Measurements from ENCODE around the gene BCAS3.

Gene BCAS3

GRCh38 chr17:61157246-61157886 is 479.7 kb downstream of the BCAS3 start:
- DNase-seq (ENCODE audit: low read depth) = no peak

DNA sequence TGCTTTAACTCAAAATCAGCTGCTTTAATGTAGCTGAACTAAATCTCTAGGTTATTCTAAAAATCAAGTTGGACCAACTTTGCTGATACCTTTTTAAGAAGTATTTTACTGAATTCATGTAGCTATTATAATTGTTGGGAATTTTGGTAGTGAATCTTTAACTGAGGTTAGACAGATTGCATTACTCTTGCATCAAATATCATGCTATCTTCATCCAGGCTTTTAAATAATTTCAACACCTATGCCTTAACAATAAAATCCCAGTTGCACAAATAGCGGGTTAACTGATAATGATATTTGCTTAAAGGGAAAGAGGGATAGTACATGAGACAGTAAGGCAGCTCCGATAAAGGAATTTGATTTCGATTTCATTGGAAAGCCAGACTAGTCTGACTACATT is 480.7 kb downstream of the BCAS3 start:
- no peak for DNase-seq (ENCODE audit: low read depth)

- no peak for DNase-seq (ENCODE audit: low read depth)
Measured at GRCh38 chr17:61159221-61159814, 481.7 kb downstream of the BCAS3 start.

DNA sequence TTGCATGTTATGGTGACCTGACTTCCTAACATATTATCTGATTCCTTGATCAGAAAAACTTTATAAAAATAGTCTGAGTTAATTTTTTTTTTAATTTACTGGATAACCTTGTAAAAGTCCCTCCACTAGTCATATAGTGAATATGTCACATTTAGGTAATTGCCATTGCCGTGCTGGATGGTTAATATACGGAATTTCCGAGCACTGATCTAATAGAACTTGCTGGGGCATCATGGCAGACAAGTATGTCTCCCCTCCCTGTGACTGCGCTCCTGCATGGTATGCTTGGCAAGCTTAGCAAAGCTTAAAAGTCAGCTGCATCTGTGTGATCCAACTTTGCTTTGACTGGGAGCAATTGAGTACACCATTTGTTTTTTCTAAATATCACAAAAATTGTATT is 482.6 kb downstream of the BCAS3 start:
- DNase-seq (ENCODE audit: low read depth) = no peak

DNA sequence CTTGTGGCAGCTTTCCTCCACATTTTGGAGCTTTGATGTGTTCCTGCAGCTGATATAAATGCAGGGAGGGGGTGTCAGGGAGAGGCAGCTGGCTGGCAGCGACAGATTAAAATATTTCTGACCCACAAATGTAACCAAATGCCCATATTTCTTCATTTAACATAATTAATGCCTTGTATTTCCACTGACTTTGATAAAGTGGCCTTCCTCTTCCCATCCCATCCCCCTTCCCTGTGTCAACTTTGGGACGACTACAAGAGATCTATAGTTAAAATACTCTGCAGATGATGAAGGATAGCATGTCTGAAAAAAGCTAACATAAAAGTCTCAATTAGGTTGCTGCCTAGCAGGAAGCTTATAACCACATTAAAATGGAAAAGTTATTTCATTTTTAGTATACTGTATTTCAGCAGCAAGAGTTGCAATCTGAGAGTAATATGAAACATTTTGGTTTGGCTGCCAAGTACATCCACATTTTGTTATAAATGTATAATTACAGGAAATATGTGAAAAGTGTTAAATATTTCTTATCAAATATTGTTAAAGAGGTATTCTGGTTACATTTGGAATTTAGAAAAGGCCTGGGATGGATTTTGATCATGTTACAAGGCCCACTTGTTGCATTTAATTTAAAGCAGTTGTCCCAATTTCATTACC is 483.3 kb downstream of the BCAS3 start:
- DNase-seq (ENCODE audit: low read depth) = no peak

DNA sequence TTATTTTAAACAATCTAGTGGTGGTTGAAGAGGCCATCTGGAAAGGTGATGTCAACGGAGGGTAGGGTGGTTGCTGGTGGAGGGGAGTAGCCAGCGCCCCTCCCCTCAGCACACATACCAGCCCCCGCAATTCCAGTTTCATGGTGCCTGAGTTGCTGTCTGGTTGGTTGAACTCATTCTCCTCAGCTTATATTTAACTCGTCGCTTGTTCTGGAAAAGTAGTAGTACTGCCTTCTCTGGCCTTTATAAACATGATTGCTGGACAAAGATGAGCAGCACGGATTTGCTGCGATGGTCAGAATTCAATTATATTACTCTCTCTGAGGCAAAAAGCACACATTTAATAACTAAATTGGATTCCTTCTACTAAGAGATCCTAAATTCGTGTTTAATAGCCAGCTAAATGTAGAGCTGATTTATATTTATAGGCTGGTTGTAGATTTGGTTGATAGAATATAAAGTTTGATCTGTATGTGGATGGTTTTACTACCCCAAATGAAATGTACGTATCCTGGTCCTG is 484.0 kb downstream of the BCAS3 start:
- no peak for DNase-seq (ENCODE audit: low read depth)

DNA sequence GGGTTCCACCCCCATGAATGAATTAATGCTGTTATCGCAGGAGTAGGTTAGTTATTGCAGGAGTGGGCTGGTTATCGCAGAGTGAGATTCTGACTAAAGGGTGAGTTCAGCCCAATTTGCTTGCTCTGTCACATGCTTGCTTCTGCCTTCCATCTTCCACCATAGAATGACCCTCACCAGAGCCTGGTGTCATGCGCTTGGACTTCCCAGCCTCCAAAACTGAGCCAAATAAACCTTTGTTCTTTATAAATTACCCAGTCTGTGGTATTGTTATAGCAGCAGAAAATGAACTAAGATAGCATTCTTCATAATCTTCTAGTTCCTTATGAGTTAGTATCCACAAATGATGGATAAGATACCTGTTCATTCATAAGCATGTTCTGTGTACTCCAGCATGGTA is 486.9 kb downstream of the BCAS3 start:
- no peak for DNase-seq (ENCODE audit: low read depth)

DNA sequence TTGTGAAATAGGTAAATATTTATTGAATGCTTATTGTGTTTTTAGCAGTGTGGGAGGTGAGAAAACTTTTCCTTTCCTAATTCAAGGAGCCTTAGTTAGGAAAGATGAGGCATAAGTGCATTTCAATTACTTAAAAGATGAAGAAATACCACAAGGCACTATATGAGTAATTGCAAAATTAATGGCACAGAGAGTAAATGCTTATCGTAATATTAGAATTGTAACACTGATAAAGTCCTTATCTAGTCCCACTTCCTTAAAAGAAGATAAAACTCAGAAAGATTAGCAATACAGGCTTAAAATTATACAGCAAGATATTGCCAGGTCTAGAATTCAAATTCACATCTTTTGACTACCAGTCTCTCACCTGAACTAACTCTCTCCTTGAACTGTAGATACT is 489.4 kb downstream of the BCAS3 start:
- no peak for DNase-seq (ENCODE audit: low read depth)

DNA sequence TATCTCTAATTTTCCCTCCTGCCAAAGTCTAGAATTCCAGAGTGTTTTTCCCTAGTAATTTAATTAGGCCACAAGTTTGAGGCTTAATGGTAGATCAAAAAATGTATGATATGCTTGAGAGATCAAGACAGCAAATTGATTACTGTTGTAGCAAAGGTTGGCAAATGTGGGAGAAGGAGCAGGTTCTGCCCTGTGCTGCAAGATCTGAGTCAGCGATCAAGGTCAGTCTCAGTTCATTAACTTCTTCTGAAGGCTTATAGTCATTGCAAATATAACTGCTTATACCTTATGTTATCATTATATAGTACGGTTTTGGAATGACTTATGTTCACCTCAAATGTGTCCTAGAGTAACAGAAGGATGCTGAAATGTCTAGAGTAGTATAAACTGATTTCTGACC is 490.9 kb downstream of the BCAS3 start:
- DNase-seq (ENCODE audit: low read depth) = no peak

DNA sequence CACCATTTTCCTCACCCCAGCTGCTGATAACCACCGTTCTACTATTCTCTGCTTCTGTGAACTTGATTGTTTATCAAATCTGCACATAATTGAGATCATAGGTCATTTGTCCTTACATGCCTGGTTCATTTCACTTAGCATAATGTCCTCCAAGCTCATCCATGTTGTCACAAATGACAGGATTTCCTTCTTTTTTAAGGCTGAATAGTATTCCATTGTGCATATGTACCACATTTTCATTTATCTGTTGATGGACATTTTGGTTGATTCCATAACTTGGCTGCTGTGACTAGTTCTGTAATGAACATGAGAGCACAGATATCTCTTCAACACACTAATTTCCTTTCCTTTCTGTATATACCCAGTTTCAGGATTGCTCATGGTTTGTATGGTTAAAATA is 496.7 kb downstream of the BCAS3 start:
- DNase-seq (ENCODE audit: low read depth) = no peak

DNA sequence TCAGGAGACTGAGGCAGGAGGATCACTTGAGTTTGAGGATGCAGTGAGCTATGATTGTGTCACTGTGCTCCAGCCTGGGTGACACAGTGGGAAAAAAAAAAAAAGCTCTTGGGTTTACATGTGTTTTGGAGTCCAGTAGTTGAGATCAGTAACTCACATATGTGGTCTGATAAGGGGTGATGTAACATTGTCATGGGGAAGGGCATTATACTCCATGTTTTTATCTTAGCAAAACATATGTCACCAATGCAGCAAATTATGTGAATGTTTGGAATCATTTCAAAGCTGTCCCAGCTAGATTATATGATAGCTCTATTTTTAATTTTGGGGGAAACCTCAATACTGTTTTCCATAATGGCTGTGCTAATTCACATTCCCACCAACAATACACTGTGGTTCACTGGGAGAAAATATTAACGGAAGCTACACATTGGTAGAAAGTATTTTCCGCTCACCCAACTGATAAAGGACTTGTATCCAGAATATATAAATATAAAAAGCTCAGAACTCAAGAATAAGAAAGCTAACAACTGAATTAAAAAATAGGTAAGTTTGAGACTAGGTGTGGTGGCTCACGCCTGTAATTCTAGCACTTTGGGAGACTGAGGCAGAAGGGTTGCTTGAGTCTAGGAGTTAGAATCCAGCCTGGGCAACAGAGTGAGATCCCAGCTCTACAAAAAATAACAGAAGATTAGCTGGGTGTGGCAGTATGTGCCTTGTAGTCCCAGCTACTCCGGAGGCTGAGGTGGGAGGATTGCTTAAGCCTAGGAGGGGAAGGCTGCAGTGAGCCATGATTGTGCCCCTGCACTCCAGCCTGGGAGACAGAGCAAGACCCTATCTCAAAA is 497.9 kb downstream of the BCAS3 start:
- no peak for DNase-seq (ENCODE audit: low read depth)

DNA sequence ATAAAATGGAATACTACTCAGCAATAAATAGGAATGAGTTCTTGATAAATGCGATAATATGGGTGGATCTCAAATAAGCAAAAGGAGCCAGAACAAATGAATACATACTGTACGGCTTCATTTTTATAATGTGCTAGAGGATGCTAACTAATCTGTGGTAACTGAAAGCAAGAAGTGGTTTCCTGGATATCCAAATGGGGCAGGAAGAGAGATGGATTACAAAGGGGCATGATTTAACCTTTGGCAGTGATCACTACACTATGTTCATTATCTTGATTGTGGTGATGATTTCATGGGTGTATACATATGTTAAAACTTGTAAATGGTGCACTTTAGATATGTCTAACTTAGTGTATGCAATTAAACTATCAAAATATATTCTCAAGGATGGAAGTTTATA is 499.7 kb downstream of the BCAS3 start:
- no peak for DNase-seq (ENCODE audit: low read depth)

- DNase-seq (ENCODE audit: low read depth) = no peak
Measured at GRCh38 chr17:61178284-61178683, 500.6 kb downstream of the BCAS3 start.

DNA sequence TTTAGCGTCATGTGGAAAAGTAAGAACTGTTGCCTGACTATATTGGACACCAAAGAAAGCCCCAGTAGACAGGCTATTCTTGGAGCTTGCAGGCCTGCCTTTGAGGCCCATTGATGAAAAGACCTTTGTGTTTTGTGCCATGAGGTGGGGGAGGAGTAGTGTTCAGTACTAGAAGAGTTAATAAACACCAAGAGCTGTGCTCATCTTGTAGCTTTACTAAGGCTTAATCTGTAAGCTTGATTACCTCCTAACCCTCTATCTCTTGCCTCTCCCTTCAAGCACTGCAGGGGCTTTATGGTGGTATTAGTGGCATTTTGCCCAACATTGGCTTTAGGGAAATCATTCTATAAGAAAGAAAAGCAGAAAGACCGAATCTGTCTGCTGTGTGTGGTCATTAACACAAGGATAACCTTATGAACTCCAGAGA is 501.7 kb downstream of the BCAS3 start:
- no peak for DNase-seq (ENCODE audit: low read depth)

DNA sequence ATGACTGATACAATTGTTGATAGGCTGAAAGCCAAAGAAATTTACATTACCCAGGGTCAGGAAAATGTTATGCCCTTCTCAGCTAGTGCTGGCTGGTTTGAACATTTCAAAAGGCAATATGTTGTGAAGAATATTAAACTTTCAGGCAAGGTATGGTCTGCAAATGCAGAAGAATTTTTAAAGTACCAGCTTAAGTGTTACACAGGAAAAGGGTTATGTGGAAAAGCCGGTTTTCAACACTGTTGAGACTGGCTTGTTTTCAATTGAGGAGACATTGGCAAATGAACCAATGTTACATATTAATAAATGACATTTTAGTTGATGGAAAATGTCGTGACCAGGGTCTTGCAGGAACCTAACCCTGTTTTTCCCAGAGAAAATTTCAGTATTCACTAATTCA is 506.1 kb downstream of the BCAS3 start:
- DNase-seq (ENCODE audit: low read depth) = no peak

- no peak for DNase-seq (ENCODE audit: low read depth)
Measured at GRCh38 chr17:61185385-61185784, 507.7 kb downstream of the BCAS3 start.

GRCh38 chr17:61187038-61187437 is 509.4 kb downstream of the BCAS3 start:
- DNase-seq (ENCODE audit: low read depth) = no peak

DNA sequence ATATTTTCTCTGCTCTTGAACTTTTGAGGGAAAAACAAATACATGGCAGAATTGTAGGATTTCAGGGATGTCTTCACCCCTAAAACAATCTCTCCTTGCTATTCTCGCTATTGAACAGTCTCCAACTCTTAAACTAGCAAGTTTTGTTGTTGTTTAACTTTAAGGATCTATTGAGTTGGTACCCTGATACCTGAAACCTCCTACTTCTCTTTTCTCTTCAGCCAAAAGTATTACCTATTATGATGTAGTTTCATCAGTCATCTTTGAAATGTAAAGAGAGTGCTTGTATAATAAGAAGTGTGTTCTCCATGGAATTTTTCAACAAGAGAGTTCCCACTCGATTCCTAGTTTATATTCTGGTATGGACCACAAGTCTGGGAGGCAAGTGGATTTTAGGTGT is 510.4 kb downstream of the BCAS3 start:
- no peak for DNase-seq (ENCODE audit: low read depth)

DNA sequence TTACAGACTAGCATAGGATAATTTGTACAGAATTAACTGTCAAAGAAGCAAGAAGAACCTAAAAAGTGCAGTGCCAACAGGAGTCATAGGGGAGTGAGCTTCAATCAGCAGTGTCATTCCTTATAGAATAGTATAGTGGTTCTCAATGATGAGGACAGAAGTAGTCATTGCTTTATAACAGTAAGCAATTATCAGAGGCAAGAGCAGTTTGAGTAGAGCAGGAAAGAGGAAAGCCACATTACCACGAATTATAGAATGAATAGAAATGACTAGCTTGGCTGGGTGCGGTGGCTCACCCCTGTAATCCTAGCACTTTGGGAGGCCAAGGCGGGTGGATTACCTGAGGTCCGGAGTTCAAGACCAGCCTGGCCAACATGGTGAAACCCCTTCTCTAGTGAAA is 512.3 kb downstream of the BCAS3 start:
- DNase-seq (ENCODE audit: low read depth) = no peak

- no peak for DNase-seq (ENCODE audit: low read depth)
Measured at GRCh38 chr17:61196302-61196704, 518.7 kb downstream of the BCAS3 start.

GRCh38 chr17:61196799-61197198 is 519.1 kb downstream of the BCAS3 start:
- DNase-seq (ENCODE audit: low read depth) = no peak

All from activated gamma-delta T cell treated with anti-CD3 and anti-CD28 coated beads, Interleukin-2, amount 50 U/mL, for 16 hours (primary cell).